ENCODE results near the gene ARHGAP22. TPM values are rescaled to one million over a fixed set of nuclear protein-coding genes. Genes with fewer than 3 reads are reported as not detected.

The ARHGAP22 gene
- total RNA-seq, 1 experiment from 2014 or later = 13.5 TPM

DNA sequence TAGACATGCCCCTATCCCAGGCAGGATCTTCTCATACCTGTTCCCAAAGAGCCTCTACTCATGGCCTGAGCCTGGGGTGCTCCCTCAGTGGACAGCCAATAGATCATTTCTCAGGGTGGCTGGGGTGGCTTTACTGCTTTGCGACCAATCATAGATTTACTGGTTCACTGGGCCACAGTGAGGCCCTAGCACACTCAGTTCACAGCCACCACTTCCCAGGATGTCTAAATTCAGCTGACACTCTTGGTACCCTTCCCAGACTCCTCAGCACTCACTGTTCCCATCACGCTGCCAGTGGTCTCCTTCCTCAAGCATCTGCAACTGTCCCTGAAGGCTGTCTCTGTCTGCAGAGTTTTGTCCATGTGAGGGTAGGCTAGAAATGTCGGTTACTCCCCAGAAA is 50.6 kb downstream of the ARHGAP22 start:
- H3K9me3 Mint-ChIP-seq (ENCODE audit: unreplicated experiment) = peaks cover 9% of the 10 kb centered on the region
- Histone ChIP-seq H3K9me3 (no peaks in the 10 kb centered on the region), H3K36me3 (ENCODE audit: control insufficient read depth, insufficient read depth, low read length) (no peaks in the 10 kb centered on the region), H3K27me3 (replicated peaks; ENCODE audit: control insufficient read depth, insufficient read depth, low read length) (no peaks in the 10 kb centered on the region), H3K4me3 (ENCODE audit: low read depth, low read length) (no peak overlapping the region), H3K4me1 (no peaks in the 10 kb centered on the region)
- no peaks in the 10 kb centered on the region for H3K4me1 Mint-ChIP-seq (ENCODE audit: low read depth, unreplicated experiment)
- H3K27me3 Mint-ChIP-seq (ENCODE audit: insufficient read depth, unreplicated experiment) = no peaks in the 10 kb centered on the region
- intact Hi-C loops (cut with micrococcal nuclease; ENCODE audit: unreplicated experiment) = loop anchor here (5.0 kb wide), 1 partner anchor 53 kb away; the partner anchor contains the start of gene ARHGAP22
- ChIA-PET CTCF (interaction anchor here (1.1 to 6.0 kb wide), 3 partner anchors 18 to 104 kb away, joined by 3 to 71 read pairs (median 6); no protein-coding TSS in a partner anchor), POLR2A (no interaction called here)
- TF ChIP-seq CTCF (IDR thresholded peaks at IDR 0.05; ENCODE audit: insufficient read depth in 1 of 2, low read depth in 1 of 2, low read length in 1 of 2, severe bottlenecking in 1 of 2, unreplicated experiment in 1 of 2) = no peak
- DNase-seq = no peak
- H3K4me3 Mint-ChIP-seq (ENCODE audit: unreplicated experiment) = no peak overlapping the region
- no TSS peak for BruUV-seq (replicated peaks)
- H3K36me3 Mint-ChIP-seq (ENCODE audit: insufficient read depth, unreplicated experiment) = no peaks in the 10 kb centered on the region
- no peak overlapping the region for H3K27ac Mint-ChIP-seq (ENCODE audit: unreplicated experiment)

- Mint-ChIP-seq H3K27me3 (ENCODE audit: insufficient read depth, unreplicated experiment) (no peaks in the 10 kb centered on the region), H3K4me3 (ENCODE audit: unreplicated experiment) (no peak overlapping the region), H3K27ac (ENCODE audit: unreplicated experiment) (no peak overlapping the region), H3K36me3 (ENCODE audit: insufficient read depth, unreplicated experiment) (no peaks in the 10 kb centered on the region), H3K4me1 (ENCODE audit: low read depth, unreplicated experiment) (no peaks in the 10 kb centered on the region), H3K9me3 (ENCODE audit: unreplicated experiment) (peaks cover 9% of the 10 kb centered on the region)
- POLR2A ChIA-PET = no interaction called here
- H3K4me1 ChIP-seq = no peaks in the 10 kb centered on the region
- H3K4me3 ChIP-seq (ENCODE audit: low read depth, low read length) = no peak overlapping the region
- DNase-seq = no peak
- H3K27me3 ChIP-seq (replicated peaks; ENCODE audit: control insufficient read depth, insufficient read depth, low read length) = no peaks in the 10 kb centered on the region
- CTCF ChIA-PET = interaction anchor here (0.8 to 6.0 kb wide), 3 partner anchors 55 to 105 kb away, joined by 3 to 71 read pairs (median 3); no protein-coding TSS in a partner anchor
- no peak for TF ChIP-seq CTCF (IDR thresholded peaks at IDR 0.05; ENCODE audit: insufficient read depth in 1 of 2, low read depth in 1 of 2, low read length in 1 of 2, severe bottlenecking in 1 of 2, unreplicated experiment in 1 of 2)
- no TSS peak for BruUV-seq (replicated peaks)
- H3K36me3 ChIP-seq (ENCODE audit: control insufficient read depth, insufficient read depth, low read length) = no peaks in the 10 kb centered on the region
- H3K9me3 ChIP-seq = no peaks in the 10 kb centered on the region
- intact Hi-C loops (cut with micrococcal nuclease; ENCODE audit: unreplicated experiment) = loop anchor here (5.0 kb wide), 1 partner anchor 54 kb away; the partner anchor contains the start of gene ARHGAP22
Observed at GRCh38 chr10:48552946-48553564, 51.8 kb downstream of the ARHGAP22 start.

DNA sequence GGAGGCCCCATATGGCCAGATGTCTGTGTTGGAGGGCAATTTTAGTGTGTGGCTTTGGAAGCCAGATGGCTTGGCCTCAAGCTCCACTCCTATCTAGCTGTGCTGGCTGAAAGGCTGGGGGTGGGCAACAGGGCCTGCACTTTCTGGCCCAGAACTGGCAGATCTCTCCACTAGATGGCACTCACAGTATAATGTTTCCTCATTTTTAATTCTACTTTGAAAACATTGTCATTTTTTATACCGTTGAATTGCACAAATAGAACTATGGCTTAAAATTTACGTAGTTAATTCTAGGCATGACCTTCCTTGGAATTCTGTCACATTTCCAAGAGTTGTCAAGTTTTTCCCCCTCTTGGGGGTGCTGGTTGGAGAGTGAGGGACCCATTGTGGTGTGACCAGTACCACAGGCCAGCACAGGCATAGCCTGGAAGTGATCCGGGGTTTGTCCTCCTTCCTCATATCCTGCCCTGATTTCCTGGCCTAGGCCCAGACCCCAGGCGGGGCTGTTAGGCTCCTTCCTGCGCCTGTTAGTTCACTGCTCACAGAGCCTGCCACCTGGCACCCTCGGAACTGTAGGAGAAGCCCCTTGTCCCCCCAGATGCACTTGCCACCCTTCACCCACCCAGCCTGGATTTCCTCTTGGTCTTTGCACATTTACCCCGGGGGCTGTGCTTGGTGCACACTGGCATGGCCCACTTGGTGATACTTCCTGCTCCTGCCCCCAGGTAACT is 52.8 kb downstream of the ARHGAP22 start:
- H3K4me1 Mint-ChIP-seq (ENCODE audit: low read depth, unreplicated experiment) = no peaks in the 10 kb centered on the region

More for the DNA sequence above, 52.8 kb downstream of the ARHGAP22 start:
- Mint-ChIP-seq H3K27ac (ENCODE audit: unreplicated experiment) (no peak overlapping the region), H3K27me3 (ENCODE audit: insufficient read depth, unreplicated experiment) (no peaks in the 10 kb centered on the region), H3K36me3 (ENCODE audit: insufficient read depth, unreplicated experiment) (no peaks in the 10 kb centered on the region), H3K4me3 (ENCODE audit: unreplicated experiment) (no peak overlapping the region), H3K9me3 (ENCODE audit: unreplicated experiment) (peaks cover 9% of the 10 kb centered on the region)
- no peaks in the 10 kb centered on the region for H3K4me1 ChIP-seq
- intact Hi-C loops (cut with micrococcal nuclease; ENCODE audit: unreplicated experiment) = loop anchor here (1.0 to 5.0 kb wide), 3 partner anchors 55 to 189 kb away; partner anchors contain the start of gene ARHGAP22
- ChIA-PET POLR2A (no interaction called here), CTCF (interaction anchor here (0.8 to 6.0 kb wide), 4 partner anchors 56 to 108 kb away, joined by 3 to 71 read pairs (median 6); no protein-coding TSS in a partner anchor)
- no peak overlapping the region for H3K4me3 ChIP-seq (ENCODE audit: low read depth, low read length)
- TF ChIP-seq CTCF (IDR thresholded peaks at IDR 0.05; ENCODE audit: insufficient read depth in 1 of 2, low read depth in 1 of 2, low read length in 1 of 2, severe bottlenecking in 1 of 2, unreplicated experiment in 1 of 2) = peak; percentile 84 to 86
- peak in 1 of 2 experiments; percentile 58 for DNase-seq
- no peaks in the 10 kb centered on the region for H3K9me3 ChIP-seq
- H3K27me3 ChIP-seq (replicated peaks; ENCODE audit: control insufficient read depth, insufficient read depth, low read length) = no peaks in the 10 kb centered on the region
- BruUV-seq (replicated peaks) = no TSS peak
- H3K36me3 ChIP-seq (ENCODE audit: control insufficient read depth, insufficient read depth, low read length) = no peaks in the 10 kb centered on the region

All from Caco-2 (cell line).